K562 (cell line): ENCODE measurements around the gene TCF12. TPM values are rescaled to one million over a fixed set of nuclear protein-coding genes. Genes with fewer than 3 reads are reported as not detected.

Source experiments
- ARID1B ChIP-seq: fragments of 450-650 bp; IDR thresholded peaks from 2 replicates; pipeline ENCODE4 v1.6.1; 2016; ENCODE audit warnings: antibody characterized with exemption, mild to moderate bottlenecking, inconsistent platforms
- BRD9 ChIP-seq: fragments of 450-650 bp; IDR thresholded peaks from 2 replicates; pipeline ENCODE4 v1.6.1; 2018; ENCODE audit warnings: low read depth; ENCODE audit not compliant: partially characterized antibody
- CBX5 ChIP-seq: IDR thresholded peaks from 2 replicates; pipeline ENCODE4 v1.6.1; 2014; ENCODE audit warnings: low read depth, borderline replicate concordance
- EZH2 ChIP-seq: IDR thresholded peaks from 2 replicates; pipeline ENCODE4 v1.6.1; 2012; ENCODE audit warnings: low read depth, mild to moderate bottlenecking, inconsistent platforms, low read length, borderline replicate concordance
- GTF2E2 ChIP-seq: fragments of 200-800 bp; sonication (Bioruptor generic); IDR thresholded peaks from 2 replicates; pipeline ENCODE4 v1.6.1; 2016; ENCODE audit warnings: missing genetic modification characterization, missing compliant biosample characterization
- KHSRP ChIP-seq: fragments of 450-650 bp; IDR thresholded peaks from 2 replicates; pipeline ENCODE4 v1.6.1; 2017
- LEF1 ChIP-seq: fragments of 450-650 bp; IDR thresholded peaks from 2 replicates; pipeline ENCODE4 v1.6.1; 2016; ENCODE audit warnings: mild to moderate bottlenecking
- MTA1 ChIP-seq: fragments of 450-650 bp; IDR thresholded peaks from 2 replicates; pipeline ENCODE4 v1.6.1; 2017; ENCODE audit warnings: borderline replicate concordance
- RNF2 ChIP-seq: sonication (generic); IDR thresholded peaks from 2 replicates; pipeline ENCODE4 v1.6.1; 2016
- SAP30 ChIP-seq: fragments of 200-600 bp; sonication (generic); IDR thresholded peaks from 2 replicates; pipeline ENCODE4 v1.6.1; 2012; ENCODE audit warnings: borderline replicate concordance, low read depth, mild to moderate bottlenecking, moderate library complexity, low read length, control low read depth, inconsistent platforms; ENCODE audit not compliant: insufficient read depth, poor library complexity, severe bottlenecking
- ZFP1 ChIP-seq: fragments of 450-650 bp; formaldehyde crosslinking; IDR thresholded peaks from 2 replicates; pipeline ENCODE4 v1.4.0; 2020; ENCODE audit warnings: mild to moderate bottlenecking, mixed read lengths
- ZNF121 ChIP-seq: sonication (generic); formaldehyde crosslinking; conservative IDR thresholded peaks from 2 replicates; pipeline ENCODE4 v1.8.0; 2022; ENCODE audit warnings: missing genetic modification reagents
- ZNF695 ChIP-seq: fragments of 450-650 bp; formaldehyde crosslinking; IDR thresholded peaks from 2 replicates; pipeline ENCODE4 v1.4.0; 2020; ENCODE audit warnings: mild to moderate bottlenecking, moderate library complexity
- ZNF766 ChIP-seq: fragments of 200-800 bp; sonication (Bioruptor generic); conservative IDR thresholded peaks from 2 replicates; pipeline ENCODE4 v1.6.1; 2016; ENCODE audit warnings: missing genetic modification characterization, missing compliant biosample characterization
- polyA plus RNA-seq, 8 experiments: library from polyadenylated mRNA; depleted of rRNA in 4 of 8; stranded (reverse) in 5 of 8; unstranded in 3 of 8; fragments of >200 nt; fragmentation: Nextera tagmentation in 2 of 8; fragmentation: Illumina TruSeq in 1 of 8; extraction: Ambion mirVana in 2 of 8; extraction: Trizol in 1 of 8; gene quantifications; 2 replicates each; pipeline versions ENCODE4 v1.2.1 to v1.2.3, GENCODE V29; 2011 to 2014; ENCODE audit warnings: inconsistent platforms in 1 of 8, missing spikeins in 1 of 8
- total RNA-seq, 7 experiments: library from RNA; depleted of rRNA in 6 of 7; stranded (reverse); fragments of >200 nt in 6 of 7; fragmentation: Illumina TruSeq in 2 of 7; extraction: Trizol in 2 of 7; gene quantifications; 2 replicates each; pipeline versions ENCODE4 v1.2.1 to v1.2.3, GENCODE V29; 2011 to 2021; ENCODE audit warnings: low replicate concordance in 1 of 7
- TF ChIP-seq, protein P1 (sequence below): fragments of 200-400 bp; formaldehyde crosslinking; IDR thresholded peaks from 2 replicates; pipeline ENCODE4 v1.6.1; 2017; ENCODE audit warnings: mild to moderate bottlenecking, low read depth, low read length, moderate library complexity
- TF ChIP-seq, protein P2 (sequence below): fragments of 450-650 bp; IDR thresholded peaks from 2 replicates; pipeline ENCODE4 v1.6.1; 2017; ENCODE audit warnings: antibody characterized with exemption
- TF ChIP-seq, protein P3 (sequence below), 3 experiments: IDR thresholded peaks in 2 of 3; conservative IDR thresholded peaks in 1 of 3; 2 replicates each; pipeline ENCODE4 v1.5.1; 2011 to 2012; ENCODE audit warnings: low read length in 3 of 3, mild to moderate bottlenecking in 3 of 3, control low read depth in 2 of 3, improper control_type of control experiment in 1 of 3, inconsistent platforms in 1 of 3, low read depth in 1 of 3, mixed read lengths in 1 of 3, moderate library complexity in 1 of 3; ENCODE audit not compliant: insufficient read depth in 2 of 3
- TF ChIP-seq, protein P4 (sequence below): fragments of 250-450 bp; sonication (Bioruptor Pico); IDR thresholded peaks from 2 replicates; pipeline ENCODE4 v1.5.0; 2020; ENCODE audit warnings: mild to moderate bottlenecking, borderline replicate concordance
- TF ChIP-seq, protein P5 (sequence below), 2 experiments: fragments of 450-650 bp; conservative IDR thresholded peaks; 2 replicates each; pipeline ENCODE4 v1.6.1; 2017; ENCODE audit warnings: mild to moderate bottlenecking in 2 of 2, moderate library complexity in 2 of 2

The TCF12 gene
- total and polyA plus RNA-seq, 9 of the 15 experiments (the other 6 are each of a cell fraction or from before 2014, with no cell fraction given) = 10.5 to 132 (median 52.9) TPM

DNA sequence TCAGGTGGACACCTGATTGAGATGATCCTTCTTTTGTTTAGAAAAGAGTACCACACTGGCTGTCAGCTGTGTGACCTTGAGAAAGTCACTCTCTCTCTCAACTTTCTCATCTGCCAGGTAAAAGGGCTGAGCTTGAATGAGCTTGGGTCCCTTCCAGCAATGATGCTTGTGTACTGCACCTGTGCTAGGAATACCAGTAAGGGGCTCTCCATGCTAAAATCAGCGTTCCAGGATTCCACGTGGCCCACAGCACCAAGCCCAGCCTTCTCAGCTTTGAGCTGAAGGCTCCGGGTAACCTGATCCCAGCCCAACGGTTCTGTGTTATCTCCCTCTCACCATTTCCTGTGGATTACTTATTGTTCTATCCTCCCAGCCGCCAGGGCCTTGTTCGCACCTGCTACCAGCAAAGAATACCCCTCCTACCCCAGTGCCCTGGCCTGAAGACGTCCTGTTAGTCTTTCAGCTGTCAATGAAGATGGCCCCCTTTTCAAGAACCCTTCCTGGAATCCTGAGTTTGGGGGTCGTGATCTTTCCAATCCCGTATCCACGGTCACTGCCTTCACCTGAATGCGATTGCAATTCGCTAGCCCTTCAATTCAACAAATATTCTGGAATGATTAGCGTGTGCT is 403.6 kb downstream of the TCF12 start (continued):
- TF ChIP-seq, protein P1, sequence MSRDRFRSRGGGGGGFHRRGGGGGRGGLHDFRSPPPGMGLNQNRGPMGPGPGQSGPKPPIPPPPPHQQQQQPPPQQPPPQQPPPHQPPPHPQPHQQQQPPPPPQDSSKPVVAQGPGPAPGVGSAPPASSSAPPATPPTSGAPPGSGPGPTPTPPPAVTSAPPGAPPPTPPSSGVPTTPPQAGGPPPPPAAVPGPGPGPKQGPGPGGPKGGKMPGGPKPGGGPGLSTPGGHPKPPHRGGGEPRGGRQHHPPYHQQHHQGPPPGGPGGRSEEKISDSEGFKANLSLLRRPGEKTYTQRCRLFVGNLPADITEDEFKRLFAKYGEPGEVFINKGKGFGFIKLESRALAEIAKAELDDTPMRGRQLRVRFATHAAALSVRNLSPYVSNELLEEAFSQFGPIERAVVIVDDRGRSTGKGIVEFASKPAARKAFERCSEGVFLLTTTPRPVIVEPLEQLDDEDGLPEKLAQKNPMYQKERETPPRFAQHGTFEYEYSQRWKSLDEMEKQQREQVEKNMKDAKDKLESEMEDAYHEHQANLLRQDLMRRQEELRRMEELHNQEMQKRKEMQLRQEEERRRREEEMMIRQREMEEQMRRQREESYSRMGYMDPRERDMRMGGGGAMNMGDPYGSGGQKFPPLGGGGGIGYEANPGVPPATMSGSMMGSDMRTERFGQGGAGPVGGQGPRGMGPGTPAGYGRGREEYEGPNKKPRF = no peak
- TF ChIP-seq, protein P2, sequence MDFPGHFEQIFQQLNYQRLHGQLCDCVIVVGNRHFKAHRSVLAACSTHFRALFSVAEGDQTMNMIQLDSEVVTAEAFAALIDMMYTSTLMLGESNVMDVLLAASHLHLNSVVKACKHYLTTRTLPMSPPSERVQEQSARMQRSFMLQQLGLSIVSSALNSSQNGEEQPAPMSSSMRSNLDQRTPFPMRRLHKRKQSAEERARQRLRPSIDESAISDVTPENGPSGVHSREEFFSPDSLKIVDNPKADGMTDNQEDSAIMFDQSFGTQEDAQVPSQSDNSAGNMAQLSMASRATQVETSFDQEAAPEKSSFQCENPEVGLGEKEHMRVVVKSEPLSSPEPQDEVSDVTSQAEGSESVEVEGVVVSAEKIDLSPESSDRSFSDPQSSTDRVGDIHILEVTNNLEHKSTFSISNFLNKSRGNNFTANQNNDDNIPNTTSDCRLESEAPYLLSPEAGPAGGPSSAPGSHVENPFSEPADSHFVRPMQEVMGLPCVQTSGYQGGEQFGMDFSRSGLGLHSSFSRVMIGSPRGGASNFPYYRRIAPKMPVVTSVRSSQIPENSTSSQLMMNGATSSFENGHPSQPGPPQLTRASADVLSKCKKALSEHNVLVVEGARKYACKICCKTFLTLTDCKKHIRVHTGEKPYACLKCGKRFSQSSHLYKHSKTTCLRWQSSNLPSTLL = peak; percentile 82; the same call in 1 of the 2 replicates
- no peak for TF ChIP-seq KHSRP
- TF ChIP-seq, protein P3, sequence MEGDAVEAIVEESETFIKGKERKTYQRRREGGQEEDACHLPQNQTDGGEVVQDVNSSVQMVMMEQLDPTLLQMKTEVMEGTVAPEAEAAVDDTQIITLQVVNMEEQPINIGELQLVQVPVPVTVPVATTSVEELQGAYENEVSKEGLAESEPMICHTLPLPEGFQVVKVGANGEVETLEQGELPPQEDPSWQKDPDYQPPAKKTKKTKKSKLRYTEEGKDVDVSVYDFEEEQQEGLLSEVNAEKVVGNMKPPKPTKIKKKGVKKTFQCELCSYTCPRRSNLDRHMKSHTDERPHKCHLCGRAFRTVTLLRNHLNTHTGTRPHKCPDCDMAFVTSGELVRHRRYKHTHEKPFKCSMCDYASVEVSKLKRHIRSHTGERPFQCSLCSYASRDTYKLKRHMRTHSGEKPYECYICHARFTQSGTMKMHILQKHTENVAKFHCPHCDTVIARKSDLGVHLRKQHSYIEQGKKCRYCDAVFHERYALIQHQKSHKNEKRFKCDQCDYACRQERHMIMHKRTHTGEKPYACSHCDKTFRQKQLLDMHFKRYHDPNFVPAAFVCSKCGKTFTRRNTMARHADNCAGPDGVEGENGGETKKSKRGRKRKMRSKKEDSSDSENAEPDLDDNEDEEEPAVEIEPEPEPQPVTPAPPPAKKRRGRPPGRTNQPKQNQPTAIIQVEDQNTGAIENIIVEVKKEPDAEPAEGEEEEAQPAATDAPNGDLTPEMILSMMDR (IDR thresholded peaks at IDR 0.05 in 2 of 3, conservative IDR thresholded peaks at IDR 0.05 in 1 of 3; ENCODE audit: insufficient read depth in 2 of 3, low read depth in 1 of 3, low read length in 3 of 3) = no peak
- peak; percentile 85 for TF ChIP-seq BRD9
- TF ChIP-seq MTA1 = peak; percentile 43; the same call in 1 of the 2 replicates
- peak; percentile 86 for TF ChIP-seq ZFP1
- peak; percentile 73 for TF ChIP-seq ZNF766
- TF ChIP-seq LEF1 = peak; percentile 69
- TF ChIP-seq, protein P4, sequence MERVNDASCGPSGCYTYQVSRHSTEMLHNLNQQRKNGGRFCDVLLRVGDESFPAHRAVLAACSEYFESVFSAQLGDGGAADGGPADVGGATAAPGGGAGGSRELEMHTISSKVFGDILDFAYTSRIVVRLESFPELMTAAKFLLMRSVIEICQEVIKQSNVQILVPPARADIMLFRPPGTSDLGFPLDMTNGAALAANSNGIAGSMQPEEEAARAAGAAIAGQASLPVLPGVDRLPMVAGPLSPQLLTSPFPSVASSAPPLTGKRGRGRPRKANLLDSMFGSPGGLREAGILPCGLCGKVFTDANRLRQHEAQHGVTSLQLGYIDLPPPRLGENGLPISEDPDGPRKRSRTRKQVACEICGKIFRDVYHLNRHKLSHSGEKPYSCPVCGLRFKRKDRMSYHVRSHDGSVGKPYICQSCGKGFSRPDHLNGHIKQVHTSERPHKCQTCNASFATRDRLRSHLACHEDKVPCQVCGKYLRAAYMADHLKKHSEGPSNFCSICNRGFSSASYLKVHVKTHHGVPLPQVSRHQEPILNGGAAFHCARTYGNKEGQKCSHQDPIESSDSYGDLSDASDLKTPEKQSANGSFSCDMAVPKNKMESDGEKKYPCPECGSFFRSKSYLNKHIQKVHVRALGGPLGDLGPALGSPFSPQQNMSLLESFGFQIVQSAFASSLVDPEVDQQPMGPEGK (CRISPR knock-in tag) = no peak
- TF ChIP-seq RNF2 = peak; percentile 98
- no peak for TF ChIP-seq EZH2
- TF ChIP-seq ARID1B = peak; percentile 90
- TF ChIP-seq CBX5 = no peak
- no peak for TF ChIP-seq SAP30
- TF ChIP-seq, protein P5, sequence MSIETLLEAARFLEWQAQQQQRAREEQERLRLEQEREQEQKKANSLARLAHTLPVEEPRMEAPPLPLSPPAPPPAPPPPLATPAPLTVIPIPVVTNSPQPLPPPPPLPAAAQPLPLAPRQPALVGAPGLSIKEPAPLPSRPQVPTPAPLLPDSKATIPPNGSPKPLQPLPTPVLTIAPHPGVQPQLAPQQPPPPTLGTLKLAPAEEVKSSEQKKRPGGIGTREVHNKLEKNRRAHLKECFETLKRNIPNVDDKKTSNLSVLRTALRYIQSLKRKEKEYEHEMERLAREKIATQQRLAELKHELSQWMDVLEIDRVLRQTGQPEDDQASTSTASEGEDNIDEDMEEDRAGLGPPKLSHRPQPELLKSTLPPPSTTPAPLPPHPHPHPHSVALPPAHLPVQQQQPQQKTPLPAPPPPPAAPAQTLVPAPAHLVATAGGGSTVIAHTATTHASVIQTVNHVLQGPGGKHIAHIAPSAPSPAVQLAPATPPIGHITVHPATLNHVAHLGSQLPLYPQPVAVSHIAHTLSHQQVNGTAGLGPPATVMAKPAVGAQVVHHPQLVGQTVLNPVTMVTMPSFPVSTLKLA (conservative IDR thresholded peaks at IDR 0.05) = peak; percentile 80 to 86
- no peak for TF ChIP-seq ZNF121 (CRISPR knock-in tag)
- no peak for TF ChIP-seq GTF2E2 (tag)
- no peak for TF ChIP-seq ZNF695
